Thyroid gland (tissue), 4 donors: Measurements from ENCODE around the gene ING1. TPM values are rescaled to one million over a fixed set of nuclear protein-coding genes. Genes with fewer than 3 reads are reported as not detected.
"Not testable (repeated sequence)": the region's sequence is repeated elsewhere in the genome, so short reads cannot be mapped to it uniquely, and the experiment has no call there.

Source experiments
- DNase-seq, 2 donors: peaks; one replicate each; pipeline ENCODE4 v3.0.0-alpha.2; 2019
- H3K27ac ChIP-seq, 3 donors: fragments of 200-600 bp; sonication (generic); 1 replicate in 2 of 3; 2 replicates in 1 of 3; pipeline ENCODE4 v1.5.1; 2016 to 2019; ENCODE audit warnings: mild to moderate bottlenecking in 1 of 3, moderate library complexity in 1 of 3
- H3K27me3 ChIP-seq: fragments of 200-600 bp; sonication (generic); one replicate; pipeline ENCODE4 v1.5.1; 2019
- H3K36me3 ChIP-seq, 2 donors: fragments of 200-600 bp; sonication (generic); one replicate each; pipeline ENCODE4 v1.5.1; 2016 to 2019
- H3K4me1 ChIP-seq, 2 donors: fragments of 200-600 bp; sonication (generic); one replicate each; pipeline ENCODE4 v1.5.1; 2017 to 2019
- H3K4me3 ChIP-seq, 3 donors: fragments of 200-600 bp; sonication (generic); replicated peaks in 1 of 3; 1 replicate in 2 of 3; 2 replicates in 1 of 3; pipeline ENCODE4 v1.5.1; 2016; ENCODE audit warnings: mild to moderate bottlenecking in 1 of 3
- H3K9me3 ChIP-seq: fragments of 200-600 bp; sonication (generic); one replicate; pipeline ENCODE4 v1.5.1; 2017
- CTCF ChIP-seq, 6 experiments: fragments of 200-600 bp in 3 of 6; fragments of 450-650 bp in 3 of 6; sonication (generic) in 3 of 6; IDR thresholded peaks; one replicate each; pipeline ENCODE4 v1.5.1; 2016 to 2019; ENCODE audit warnings: antibody characterized with exemption in 6 of 6, mild to moderate bottlenecking in 2 of 6, inconsistent platforms in 1 of 6, moderate library complexity in 1 of 6
- POLR2A ChIP-seq, 2 donors: fragments of 450-650 bp; IDR thresholded peaks; one replicate each; pipeline ENCODE4 v1.6.1; 2017; ENCODE audit warnings: antibody characterized with exemption in 2 of 2, mild to moderate bottlenecking in 2 of 2, moderate library complexity in 1 of 2
- WGBS, 2 donors: methylation state at CpG; one replicate each; pipeline ENCODE4 v1.1.5; 2017; 5-methylcytosine and 5-hydroxymethylcytosine counted together
- intact Hi-C: fragments of 100-400 bp; cut with DNase I; formaldehyde crosslinking; loops from one replicate; pipeline ENCODE4 v1.15.1; 2023
- total RNA-seq, 4 donors: library from RNA; depleted of rRNA; stranded (reverse); fragments of >200 nt; gene quantifications; one replicate each; pipeline ENCODE4 v1.2.3, GENCODE V29; 2016

The ING1 gene
- total RNA-seq, 4 donors from 2014 or later, result 8.2 to 17.9 (median 15.6) TPM

- Histone ChIP-seq H3K4me3 (no peak overlapping the region), H3K36me3 (peaks cover 17 to 35% of the 10 kb centered on the region in 2 donors), H3K4me1 (no peaks in the 10 kb centered on the region), H3K9me3 (no peaks in the 10 kb centered on the region), H3K27ac (no peak overlapping the region), H3K27me3 (no peaks in the 10 kb centered on the region)
- no peak for TF ChIP-seq POLR2A (IDR thresholded peaks at IDR 0.05)
- no peak for TF ChIP-seq CTCF (IDR thresholded peaks at IDR 0.05)
- DNase-seq, result no peak
- intact Hi-C loops, result no loop called here
- WGBS, 2 donors, result 92 to 95% methylated on average over 9 of the region's 9 CpGs
Observed at GRCh38 chr13:110669036-110669435, 44.5 kb upstream of the ING1 start.

DNA sequence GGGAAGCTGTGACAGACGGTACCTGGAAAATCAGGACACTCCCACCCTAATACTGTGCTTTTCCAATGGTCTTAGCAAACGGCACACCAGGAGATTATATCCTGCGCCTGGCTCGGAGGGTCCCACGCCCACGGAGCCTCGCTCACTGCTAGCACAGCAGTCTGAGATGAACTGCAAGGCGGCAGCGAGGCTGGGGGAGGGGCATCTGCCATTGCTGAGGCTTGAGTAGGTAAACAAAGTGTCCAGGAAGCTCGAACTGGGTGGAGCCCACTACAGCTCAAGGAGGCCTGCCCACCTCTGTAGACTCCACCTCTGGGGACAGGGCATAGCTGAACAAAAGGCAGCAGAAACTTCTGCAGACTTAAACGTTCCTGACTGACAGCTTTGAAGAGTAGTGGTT lies 43.7 kb upstream of the ING1 start:
- WGBS, 2 donors, result 94 to 96% methylated on average over 9 to 11 of the region's 11 CpGs
- H3K9me3 ChIP-seq, H3K27me3 ChIP-seq, H3K4me1 ChIP-seq, H3K27ac ChIP-seq, DNase-seq, H3K4me3 ChIP-seq, intact Hi-C loops: not testable (repeated sequence)
- peaks cover 17 to 30% of the 10 kb centered on the region in 2 donors for H3K36me3 ChIP-seq

GRCh38 chr13:110676595-110677587 lies 36.6 kb upstream of the ING1 start:
- Histone ChIP-seq H3K27ac (no peak overlapping the region), H3K9me3 (no peaks in the 10 kb centered on the region), H3K27me3 (no peaks in the 10 kb centered on the region), H3K4me3 (no peak overlapping the region), H3K4me1 (no peaks in the 10 kb centered on the region), H3K36me3 (peaks cover 13 to 14% of the 10 kb centered on the region in 2 donors)
- intact Hi-C loops, result no loop called here
- no peak for TF ChIP-seq POLR2A (IDR thresholded peaks at IDR 0.05)
- peak in 1 of 2 donors; percentile 18 for DNase-seq
- WGBS, 2 donors, result 88 to 92% methylated on average over 12 to 28 of the region's 28 CpGs

GRCh38 chr13:110677731-110678545 lies 35.6 kb upstream of the ING1 start:
- DNase-seq, result no peak
- Histone ChIP-seq H3K4me3 (no peak overlapping the region), H3K36me3 (peaks cover 18 to 21% of the 10 kb centered on the region in 2 donors), H3K4me1 (no peaks in the 10 kb centered on the region), H3K27me3 (no peaks in the 10 kb centered on the region), H3K27ac (no peak overlapping the region), H3K9me3 (no peaks in the 10 kb centered on the region)
- 90 to 93% methylated on average over 26 to 28 of the region's 28 CpGs for WGBS, 2 donors
- intact Hi-C loops, result no loop called here
- TF ChIP-seq POLR2A (IDR thresholded peaks at IDR 0.05), result no peak
- no peak for TF ChIP-seq CTCF (IDR thresholded peaks at IDR 0.05)

- Histone ChIP-seq H3K4me3 (no peak overlapping the region), H3K4me1 (no peaks in the 10 kb centered on the region), H3K36me3 (peaks cover 18 to 23% of the 10 kb centered on the region in 2 donors), H3K9me3 (no peaks in the 10 kb centered on the region), H3K27me3 (no peaks in the 10 kb centered on the region), H3K27ac (no peak overlapping the region)
- DNase-seq, result no peak
- TF ChIP-seq POLR2A (IDR thresholded peaks at IDR 0.05), result no peak
- TF ChIP-seq CTCF (IDR thresholded peaks at IDR 0.05), result peak in 2 of 6 experiments; percentile 15 to 17
- WGBS, 2 donors, result 83 to 88% methylated on average over 7 of the region's 7 CpGs
- intact Hi-C loops, result no loop called here
Observed at GRCh38 chr13:110680852-110681251, 32.6 kb upstream of the ING1 start.
